Smooth muscle cell (in vitro differentiated cells): ENCODE measurements around the gene FBN1. TPM values are rescaled to one million over a fixed set of nuclear protein-coding genes. Genes with fewer than 3 reads are reported as not detected.

Experiments
- DNase-seq: peaks from one replicate; lab custom pipeline; 2025; ENCODE audit not compliant: unreplicated experiment; lab: John Stamatoyannopoulos, UW
- H2AFZ ChIP-seq: fragments of 200-600 bp; sonication (generic); 2 replicates; pipeline ENCODE4 v1.6.0; 2016; ENCODE audit warnings: antibody characterized with exemption, low read depth, mild to moderate bottlenecking
- H3F3A ChIP-seq: fragments of 200-600 bp; sonication (generic); 2 replicates; pipeline ENCODE4 v1.6.0; 2017; ENCODE audit warnings: antibody characterized with exemption, low read depth
- H3K27ac ChIP-seq: fragments of 200-600 bp; sonication (generic); 2 replicates; pipeline ENCODE4 v1.5.1; 2016; ENCODE audit warnings: low read depth, mild to moderate bottlenecking
- H3K27me3 ChIP-seq: fragments of 200-600 bp; sonication (generic); 2 replicates; pipeline ENCODE4 v1.6.1; 2016; ENCODE audit warnings: low read depth, mild to moderate bottlenecking
- H3K36me3 ChIP-seq: fragments of 200-600 bp; sonication (generic); 2 replicates; pipeline ENCODE4 v1.5.1; 2016; ENCODE audit warnings: low read depth
- H3K4me1 ChIP-seq: fragments of 200-600 bp; sonication (generic); 2 replicates; pipeline ENCODE4 v1.5.1; 2016; ENCODE audit warnings: low read depth
- H3K4me2 ChIP-seq: fragments of 200-600 bp; sonication (generic); 2 replicates; pipeline ENCODE4 v1.6.0; 2016; ENCODE audit warnings: mild to moderate bottlenecking
- H3K4me3 ChIP-seq: fragments of 200-600 bp; sonication (generic); 2 replicates; pipeline ENCODE4 v1.5.1; 2016; ENCODE audit warnings: mild to moderate bottlenecking
- H3K79me2 ChIP-seq: fragments of 200-600 bp; sonication (generic); 2 replicates; pipeline ENCODE4 v1.6.0; 2016; ENCODE audit warnings: low read depth, mild to moderate bottlenecking
- H3K9ac ChIP-seq: fragments of 200-600 bp; sonication (generic); 2 replicates; pipeline ENCODE4 v1.6.0; 2016; ENCODE audit warnings: low read depth
- H3K9me3 ChIP-seq: fragments of 200-600 bp; sonication (generic); replicated peaks from 2 replicates; pipeline ENCODE4 v1.5.1; 2016; ENCODE audit warnings: low read depth
- H4K20me1 ChIP-seq: fragments of 200-600 bp; sonication (generic); 2 replicates; pipeline ENCODE4 v1.6.0; 2016; ENCODE audit warnings: low read depth
- WGBS: methylation state at CpG from one replicate; pipeline ENCODE4 v1.1.7; 2016; ENCODE audit warnings: low lambda C conversion rate; 5-methylcytosine and 5-hydroxymethylcytosine counted together
- polyA plus RNA-seq: library from polyadenylated mRNA; unstranded; fragments of >200 nt; fragmentation: Nextera tagmentation; extraction: Ambion mirVana; gene quantifications from 2 replicates; pipeline ENCODE4 v1.2.1, GENCODE V29; 2016
- total RNA-seq: library from RNA; depleted of rRNA; stranded (reverse); fragments of >200 nt; gene quantifications from 2 replicates; pipeline ENCODE4 v1.2.3, GENCODE V29; 2014
- TF ChIP-seq, protein P1 (sequence below): fragments of 200-600 bp; sonication (generic); IDR thresholded peaks from 2 replicates; pipeline ENCODE4 v1.5.1; 2017; ENCODE audit warnings: borderline replicate concordance, mild to moderate bottlenecking, antibody characterized with exemption; ENCODE audit not compliant: insufficient read depth, poor library complexity, severe bottlenecking

The FBN1 gene
- total and polyA plus RNA-seq, 2 experiments from 2014 or later = 137 to 330 TPM

GRCh38 chr15:48571510-48571909 lies 74.0 kb downstream of the FBN1 start:
- TF ChIP-seq, protein P1, sequence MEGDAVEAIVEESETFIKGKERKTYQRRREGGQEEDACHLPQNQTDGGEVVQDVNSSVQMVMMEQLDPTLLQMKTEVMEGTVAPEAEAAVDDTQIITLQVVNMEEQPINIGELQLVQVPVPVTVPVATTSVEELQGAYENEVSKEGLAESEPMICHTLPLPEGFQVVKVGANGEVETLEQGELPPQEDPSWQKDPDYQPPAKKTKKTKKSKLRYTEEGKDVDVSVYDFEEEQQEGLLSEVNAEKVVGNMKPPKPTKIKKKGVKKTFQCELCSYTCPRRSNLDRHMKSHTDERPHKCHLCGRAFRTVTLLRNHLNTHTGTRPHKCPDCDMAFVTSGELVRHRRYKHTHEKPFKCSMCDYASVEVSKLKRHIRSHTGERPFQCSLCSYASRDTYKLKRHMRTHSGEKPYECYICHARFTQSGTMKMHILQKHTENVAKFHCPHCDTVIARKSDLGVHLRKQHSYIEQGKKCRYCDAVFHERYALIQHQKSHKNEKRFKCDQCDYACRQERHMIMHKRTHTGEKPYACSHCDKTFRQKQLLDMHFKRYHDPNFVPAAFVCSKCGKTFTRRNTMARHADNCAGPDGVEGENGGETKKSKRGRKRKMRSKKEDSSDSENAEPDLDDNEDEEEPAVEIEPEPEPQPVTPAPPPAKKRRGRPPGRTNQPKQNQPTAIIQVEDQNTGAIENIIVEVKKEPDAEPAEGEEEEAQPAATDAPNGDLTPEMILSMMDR = no peak
- WGBS = 96% methylated on average over 2 of the region's 2 CpGs
- H3K27me3 ChIP-seq = no peaks in the 10 kb centered on the region
- H3K27ac ChIP-seq = no peak overlapping the region
- H3F3A ChIP-seq = no peaks in the 10 kb centered on the region
- H3K9ac ChIP-seq = no peak overlapping the region
- DNase-seq = no peak
- no peak overlapping the region for H3K4me2 ChIP-seq
- H3K36me3 ChIP-seq = peaks cover 12% of the 10 kb centered on the region
- H4K20me1 ChIP-seq = no peaks in the 10 kb centered on the region
- H3K4me3 ChIP-seq = no peak overlapping the region
- peaks cover 6% of the 10 kb centered on the region for H3K79me2 ChIP-seq
- H3K4me1 ChIP-seq = peaks cover 21% of the 10 kb centered on the region
- H2AFZ ChIP-seq = no peak overlapping the region
- H3K9me3 ChIP-seq = no peaks in the 10 kb centered on the region

DNA sequence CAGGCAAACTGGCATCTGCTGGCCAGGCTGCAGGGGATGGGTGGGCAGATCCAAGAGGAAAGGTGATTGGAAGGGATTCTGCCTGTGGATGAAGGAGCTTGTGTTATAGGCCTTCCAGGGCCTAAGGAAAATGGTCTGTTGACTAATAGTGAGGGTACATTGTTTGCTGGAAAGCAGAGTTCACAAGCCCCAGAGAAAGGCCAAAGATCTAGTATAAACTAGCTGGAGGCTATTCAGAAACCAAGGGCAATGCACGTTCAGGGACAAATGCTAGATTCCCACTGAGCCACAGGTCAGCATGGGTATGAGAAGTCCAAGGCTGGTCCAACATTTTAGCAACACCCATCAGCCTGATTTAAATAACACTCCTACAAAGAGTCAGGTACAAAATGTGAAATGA lies 74.7 kb downstream of the FBN1 start:
- no peak for DNase-seq
- peaks cover 26% of the 10 kb centered on the region for H3K4me1 ChIP-seq
- H4K20me1 ChIP-seq = peaks cover under 1% of the 10 kb centered on the region
- no peak overlapping the region for H3K4me2 ChIP-seq
- H3K9me3 ChIP-seq = no peaks in the 10 kb centered on the region
- H3K27ac ChIP-seq = no peak overlapping the region
- no peak overlapping the region for H2AFZ ChIP-seq
- H3K27me3 ChIP-seq = no peaks in the 10 kb centered on the region
- peaks cover 12% of the 10 kb centered on the region for H3K36me3 ChIP-seq
- WGBS = 95% methylated on average over 1 of the region's 1 CpG
- H3K79me2 ChIP-seq = peaks cover 3% of the 10 kb centered on the region
- TF ChIP-seq, protein P1 = no peak
- no peak overlapping the region for H3K4me3 ChIP-seq
- H3K9ac ChIP-seq = no peak overlapping the region
- no peaks in the 10 kb centered on the region for H3F3A ChIP-seq

DNA sequence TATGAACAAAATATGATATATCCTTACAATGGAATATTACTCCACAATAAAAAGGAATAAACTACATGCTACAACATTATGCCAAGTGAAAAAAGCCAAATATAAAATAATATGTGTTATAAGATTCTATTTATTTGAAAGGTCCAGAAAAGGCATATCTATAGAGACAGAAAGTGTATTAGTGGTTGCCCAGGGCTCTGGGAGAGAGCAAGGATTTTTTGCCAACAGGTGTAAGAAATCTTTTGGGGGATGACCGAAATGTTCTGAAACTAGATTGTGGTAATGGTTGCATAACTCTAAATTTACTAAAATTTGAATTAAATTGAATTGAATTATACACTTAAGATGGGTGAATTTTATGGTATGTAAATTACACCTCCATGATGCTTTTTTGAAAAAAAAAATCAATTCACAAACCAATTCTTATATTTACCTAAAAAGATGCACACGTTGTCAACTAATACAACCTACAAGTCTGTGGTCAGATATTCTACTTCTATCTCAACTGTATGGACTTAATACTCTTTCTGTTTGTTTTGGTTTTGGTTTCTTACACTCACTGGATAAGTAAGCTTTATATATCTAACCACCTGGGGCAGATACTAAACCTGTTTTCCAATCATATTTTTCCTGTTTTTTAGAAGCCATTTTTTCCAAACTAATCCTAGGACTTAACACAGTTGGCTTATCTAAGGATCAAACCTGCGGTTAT lies 75.8 kb downstream of the FBN1 start:
- H3K9me3 ChIP-seq = no peaks in the 10 kb centered on the region
- H3F3A ChIP-seq = no peaks in the 10 kb centered on the region
- WGBS = 76% methylated on average over 3 of the region's 3 CpGs
- peaks cover 12% of the 10 kb centered on the region for H3K79me2 ChIP-seq
- H4K20me1 ChIP-seq = peaks cover 6% of the 10 kb centered on the region
- no peak for DNase-seq
- no peak overlapping the region for H2AFZ ChIP-seq
- no peak overlapping the region for H3K4me2 ChIP-seq
- H3K36me3 ChIP-seq = peaks cover 12% of the 10 kb centered on the region
- TF ChIP-seq, protein P1 = no peak
- no peak overlapping the region for H3K4me3 ChIP-seq
- H3K27ac ChIP-seq = no peak overlapping the region
- H3K27me3 ChIP-seq = no peaks in the 10 kb centered on the region
- H3K9ac ChIP-seq = no peak overlapping the region
- peaks cover 32% of the 10 kb centered on the region for H3K4me1 ChIP-seq

- Histone ChIP-seq H3K9me3 (no peaks in the 10 kb centered on the region), H3K27me3 (no peaks in the 10 kb centered on the region), H3K4me3 (no peak overlapping the region), H3K27ac (peak overlapping the region; percentile 86), H2AFZ (no peak overlapping the region), H3K4me1 (peaks cover 20% of the 10 kb centered on the region), H3K4me2 (peak overlapping the region; percentile 73), H3K36me3 (peaks cover 5% of the 10 kb centered on the region), H3K79me2 (peaks cover 34% of the 10 kb centered on the region), H4K20me1 (peaks cover 6% of the 10 kb centered on the region), H3F3A (no peaks in the 10 kb centered on the region), H3K9ac (peak overlapping the region; percentile 11)
- no peak for DNase-seq
- 54% methylated on average over 4 of the region's 4 CpGs for WGBS
- TF ChIP-seq, protein P1 = no peak
These were observed 78.8 kb downstream of the FBN1 start for GRCh38 chr15:48566668-48567067.
